ENCODE measurements around the gene PTPN3.

The PTPN3 gene

GRCh38 chr9:109419531-109419930 is 78.6 kb downstream of the PTPN3 start:
- no peak for DNase-seq

- no peak for DNase-seq
Measured at GRCh38 chr9:109418827-109419226, 79.3 kb downstream of the PTPN3 start.

GRCh38 chr9:109417585-109418544 is 80.2 kb downstream of the PTPN3 start:
- no peak for DNase-seq

GRCh38 chr9:109417054-109417453 is 81.1 kb downstream of the PTPN3 start:
- no peak for DNase-seq

GRCh38 chr9:109416135-109416706 is 81.9 kb downstream of the PTPN3 start:
- no peak for DNase-seq

- no peak for DNase-seq
Measured at GRCh38 chr9:109414125-109414785, 83.9 kb downstream of the PTPN3 start.

- DNase-seq, result no peak
Measured at GRCh38 chr9:109411798-109412352, 86.2 kb downstream of the PTPN3 start.

- no peak for DNase-seq
Measured at GRCh38 chr9:109411069-109411761, 86.9 kb downstream of the PTPN3 start.

- no peak for DNase-seq
Measured at GRCh38 chr9:109409773-109410397, 88.2 kb downstream of the PTPN3 start.

- no peak for DNase-seq
Measured at GRCh38 chr9:109408759-109409462, 89.2 kb downstream of the PTPN3 start.

GRCh38 chr9:109403766-109404320 is 94.3 kb downstream of the PTPN3 start:
- no peak for DNase-seq

GRCh38 chr9:109403116-109403515 is 95.0 kb downstream of the PTPN3 start:
- no peak for DNase-seq

- DNase-seq, result no peak
Measured at GRCh38 chr9:109401990-109402318, 96.2 kb downstream of the PTPN3 start.

GRCh38 chr9:109401169-109401989 is 96.7 kb downstream of the PTPN3 start:
- no peak for DNase-seq

- no peak for DNase-seq
Measured at GRCh38 chr9:109399258-109399767, 98.8 kb downstream of the PTPN3 start.

- DNase-seq, result no peak
Measured at GRCh38 chr9:109391176-109391575, 106.9 kb downstream of the PTPN3 start.

- DNase-seq, result no peak
Measured at GRCh38 chr9:109387856-109388255, 110.3 kb downstream of the PTPN3 start.

GRCh38 chr9:109387206-109387605 is 110.9 kb downstream of the PTPN3 start:
- DNase-seq, result no peak

- DNase-seq, result no peak
Measured at GRCh38 chr9:109385499-109385898, 112.6 kb downstream of the PTPN3 start.

GRCh38 chr9:109383947-109384346 is 114.2 kb downstream of the PTPN3 start:
- no peak for DNase-seq
